SKM-1 (cell line): ENCODE data around the gene CBLC.
A peak's percentile ranks its signal among the peaks of the same experiment; 100 is the strongest.

Experiments
- DNase-seq: peaks from one replicate; lab custom pipeline; 2025; ENCODE audit not compliant: unreplicated experiment; lab: John Stamatoyannopoulos, UW

Gene CBLC, protein sequence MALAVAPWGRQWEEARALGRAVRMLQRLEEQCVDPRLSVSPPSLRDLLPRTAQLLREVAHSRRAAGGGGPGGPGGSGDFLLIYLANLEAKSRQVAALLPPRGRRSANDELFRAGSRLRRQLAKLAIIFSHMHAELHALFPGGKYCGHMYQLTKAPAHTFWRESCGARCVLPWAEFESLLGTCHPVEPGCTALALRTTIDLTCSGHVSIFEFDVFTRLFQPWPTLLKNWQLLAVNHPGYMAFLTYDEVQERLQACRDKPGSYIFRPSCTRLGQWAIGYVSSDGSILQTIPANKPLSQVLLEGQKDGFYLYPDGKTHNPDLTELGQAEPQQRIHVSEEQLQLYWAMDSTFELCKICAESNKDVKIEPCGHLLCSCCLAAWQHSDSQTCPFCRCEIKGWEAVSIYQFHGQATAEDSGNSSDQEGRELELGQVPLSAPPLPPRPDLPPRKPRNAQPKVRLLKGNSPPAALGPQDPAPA

DNA sequence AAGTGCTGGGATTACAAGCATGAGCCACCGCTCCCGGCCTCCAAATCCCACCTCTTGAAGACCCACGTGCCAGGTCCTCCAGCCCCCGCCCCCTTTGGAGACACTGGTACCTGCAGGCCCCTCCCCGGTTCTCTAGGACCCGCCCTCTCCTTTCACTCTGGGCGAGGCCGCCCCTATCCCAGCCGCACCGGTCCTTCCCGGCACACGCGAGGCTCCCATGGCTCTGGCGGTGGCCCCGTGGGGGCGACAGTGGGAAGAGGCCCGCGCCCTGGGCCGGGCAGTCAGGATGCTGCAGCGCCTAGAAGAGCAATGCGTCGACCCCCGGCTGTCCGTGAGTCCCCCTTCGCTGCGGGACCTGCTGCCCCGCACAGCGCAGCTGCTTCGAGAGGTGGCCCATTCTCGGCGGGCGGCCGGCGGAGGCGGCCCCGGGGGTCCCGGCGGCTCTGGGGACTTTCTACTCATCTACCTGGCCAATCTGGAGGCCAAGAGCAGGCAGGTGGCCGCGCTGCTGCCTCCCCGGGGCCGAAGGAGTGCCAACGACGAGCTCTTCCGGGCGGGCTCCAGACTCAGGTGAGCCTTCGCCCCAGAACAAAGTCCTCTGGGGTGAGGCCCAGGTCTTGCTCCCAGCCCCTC, at the start of gene CBLC:
TSS of gene CBLC (plus strand) at position 176 of the 633 bp plus-strand sequence. CDS start at position 218, 42 bp downstream.
- DNase-seq = no peak

DNA sequence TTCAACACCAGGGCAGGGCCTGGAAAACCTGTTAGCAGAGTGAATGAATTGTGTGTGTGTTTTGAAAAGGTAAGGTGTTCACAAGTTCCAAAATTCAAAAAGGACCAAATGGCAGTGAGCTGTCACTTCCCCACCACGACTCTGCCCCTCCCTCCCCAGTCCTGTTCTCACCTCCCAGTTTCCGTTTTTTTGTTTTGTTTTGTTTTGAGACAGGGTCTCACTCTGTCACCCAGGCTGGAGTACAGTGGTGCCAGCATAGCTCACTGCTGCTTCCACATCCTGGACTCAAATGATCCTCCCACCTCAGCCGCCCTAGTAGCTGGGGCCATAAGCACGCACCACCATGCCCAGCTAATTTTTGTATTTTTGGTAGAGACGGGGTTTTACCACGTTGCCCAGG, 49.5 kb upstream of the CBLC start:
- no peak for DNase-seq

DNA sequence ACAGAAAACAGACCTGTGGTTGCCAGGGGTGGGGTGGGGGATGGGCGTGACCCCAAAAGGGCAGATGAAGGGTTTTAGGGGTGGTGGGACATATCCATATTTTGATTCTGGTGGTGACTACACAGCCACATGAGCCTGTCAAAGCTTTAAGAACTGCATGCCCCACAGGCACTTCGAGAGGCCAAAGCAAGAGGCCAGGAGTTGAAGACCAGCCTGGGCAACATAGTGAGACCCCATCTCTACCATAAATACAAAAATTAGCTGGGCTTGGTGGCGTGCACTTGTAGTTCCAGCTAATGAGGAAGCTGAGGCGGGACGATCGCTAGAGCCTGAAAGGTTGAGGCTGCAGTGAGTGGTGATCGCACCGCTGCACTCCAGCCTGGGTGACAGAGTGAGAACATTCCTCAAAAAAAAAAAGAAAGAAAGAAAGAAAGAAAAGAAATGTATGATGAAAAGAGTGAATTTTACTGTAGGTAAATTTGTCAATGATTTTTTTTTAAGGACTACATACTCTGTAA, 48.1 kb upstream of the CBLC start:
- no peak for DNase-seq

DNA sequence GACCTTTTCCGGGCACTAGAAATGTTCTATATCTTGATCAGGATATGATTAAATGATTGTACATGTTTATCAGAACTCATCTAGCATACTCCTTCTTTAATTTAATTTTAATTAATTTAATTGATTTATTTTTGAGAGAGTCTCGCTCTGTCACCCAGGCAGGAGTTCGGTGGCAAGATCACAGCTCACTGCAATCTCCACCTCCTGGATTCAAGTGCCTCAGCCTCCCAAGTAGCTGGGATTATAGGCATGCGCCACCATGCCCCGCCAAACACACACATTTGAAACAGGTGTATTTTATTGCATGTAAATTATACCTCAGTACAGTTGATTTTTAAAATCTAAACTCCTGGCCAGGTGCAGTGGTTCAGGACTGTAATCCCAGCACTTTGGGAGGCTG, 46.6 kb upstream of the CBLC start:
- no peak for DNase-seq

DNA sequence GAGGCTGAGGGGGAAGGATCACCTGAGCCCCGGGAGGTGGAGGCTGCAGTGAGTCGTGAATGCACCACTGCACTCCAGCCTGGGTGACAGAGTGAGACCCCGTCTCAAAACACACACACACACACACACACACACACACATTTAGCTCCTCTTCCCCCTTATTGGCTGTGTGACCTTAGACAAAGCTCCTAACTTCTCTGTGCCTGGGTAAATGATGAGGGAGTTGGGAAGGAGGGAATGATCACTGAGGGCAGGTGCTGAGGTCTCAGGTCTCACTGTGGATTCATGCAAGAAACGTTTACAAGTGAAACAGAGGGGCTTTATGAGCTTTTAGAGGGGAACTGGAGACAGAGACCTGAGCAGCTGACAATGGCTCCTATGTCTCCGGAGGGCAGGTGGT, 46.1 kb upstream of the CBLC start:
- no peak for DNase-seq

DNA sequence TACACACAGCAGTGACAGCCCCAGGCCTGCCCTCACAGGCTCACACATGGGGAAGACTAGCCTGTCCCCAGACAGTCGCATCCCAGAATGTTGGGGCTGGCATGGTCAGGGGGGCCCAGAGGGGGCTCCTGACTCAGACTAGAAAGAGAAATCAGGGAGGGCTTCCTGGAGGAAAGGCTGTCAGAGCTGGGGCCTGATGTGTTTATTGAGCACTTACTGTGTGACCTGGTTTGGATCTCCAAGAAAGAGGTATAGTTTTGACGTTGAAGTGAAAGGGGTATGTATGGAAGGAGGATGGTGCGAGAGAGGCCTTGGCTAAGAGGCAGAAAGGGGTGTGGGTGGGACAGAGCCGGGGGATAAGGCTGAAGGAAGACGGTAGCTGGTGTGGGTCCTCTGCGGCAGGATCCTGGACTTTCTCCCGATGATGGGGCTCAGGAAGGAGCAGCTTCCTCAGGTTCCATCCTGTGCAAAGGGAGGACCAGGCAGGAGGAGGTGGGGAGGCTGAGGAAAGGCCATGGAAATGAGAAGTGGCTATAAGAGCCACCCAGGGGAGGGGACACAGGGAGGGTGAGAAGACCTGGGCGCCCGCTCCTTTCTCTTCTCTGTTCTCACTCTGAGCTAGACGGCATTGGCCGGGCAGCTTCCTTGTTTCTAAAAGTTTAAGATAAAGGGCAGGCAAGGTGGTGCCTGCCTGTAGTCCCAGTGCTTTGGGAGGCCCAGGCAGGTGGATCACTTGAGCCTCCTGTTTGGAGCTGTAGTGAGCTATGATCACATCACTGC, 45.3 kb upstream of the CBLC start:
- no peak for DNase-seq

DNA sequence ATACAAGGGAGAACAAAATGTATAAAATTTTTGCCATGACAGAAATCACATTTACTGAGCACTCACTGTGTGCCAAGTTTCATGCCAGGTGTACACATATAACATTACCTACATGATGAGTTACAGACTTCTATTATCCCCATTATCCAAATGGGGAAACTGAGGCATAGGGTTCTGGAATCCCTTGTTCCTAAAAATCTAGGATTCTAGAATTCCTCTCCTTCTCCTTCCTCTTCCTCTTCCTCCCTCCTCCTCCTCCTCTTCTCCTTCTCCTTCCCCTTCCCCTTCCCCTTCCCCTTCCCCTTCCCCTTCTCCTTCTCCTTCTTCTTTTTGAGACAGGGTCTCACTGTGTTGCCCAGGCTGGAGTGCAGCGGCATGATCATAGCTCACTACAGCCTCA, 43.3 kb upstream of the CBLC start:
- no peak for DNase-seq

DNA sequence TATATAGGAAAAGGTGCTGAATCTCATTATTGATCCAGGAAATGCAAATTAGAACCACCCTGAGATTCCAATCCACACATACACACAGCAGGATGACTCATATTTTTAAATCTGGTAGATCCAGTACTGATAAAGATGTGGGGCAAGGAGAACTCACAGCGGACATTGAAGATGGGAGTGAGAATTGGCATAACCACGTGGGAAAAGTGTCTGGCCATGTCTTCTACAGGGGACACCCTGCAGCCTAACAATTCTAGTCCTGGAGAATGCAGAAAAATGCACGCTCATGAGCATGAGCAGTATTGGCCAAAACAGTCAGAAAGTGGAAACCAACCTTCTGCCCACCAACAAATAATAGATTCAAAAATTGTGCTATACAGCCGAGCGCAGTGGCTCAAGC, 42.7 kb upstream of the CBLC start:
- no peak for DNase-seq

DNA sequence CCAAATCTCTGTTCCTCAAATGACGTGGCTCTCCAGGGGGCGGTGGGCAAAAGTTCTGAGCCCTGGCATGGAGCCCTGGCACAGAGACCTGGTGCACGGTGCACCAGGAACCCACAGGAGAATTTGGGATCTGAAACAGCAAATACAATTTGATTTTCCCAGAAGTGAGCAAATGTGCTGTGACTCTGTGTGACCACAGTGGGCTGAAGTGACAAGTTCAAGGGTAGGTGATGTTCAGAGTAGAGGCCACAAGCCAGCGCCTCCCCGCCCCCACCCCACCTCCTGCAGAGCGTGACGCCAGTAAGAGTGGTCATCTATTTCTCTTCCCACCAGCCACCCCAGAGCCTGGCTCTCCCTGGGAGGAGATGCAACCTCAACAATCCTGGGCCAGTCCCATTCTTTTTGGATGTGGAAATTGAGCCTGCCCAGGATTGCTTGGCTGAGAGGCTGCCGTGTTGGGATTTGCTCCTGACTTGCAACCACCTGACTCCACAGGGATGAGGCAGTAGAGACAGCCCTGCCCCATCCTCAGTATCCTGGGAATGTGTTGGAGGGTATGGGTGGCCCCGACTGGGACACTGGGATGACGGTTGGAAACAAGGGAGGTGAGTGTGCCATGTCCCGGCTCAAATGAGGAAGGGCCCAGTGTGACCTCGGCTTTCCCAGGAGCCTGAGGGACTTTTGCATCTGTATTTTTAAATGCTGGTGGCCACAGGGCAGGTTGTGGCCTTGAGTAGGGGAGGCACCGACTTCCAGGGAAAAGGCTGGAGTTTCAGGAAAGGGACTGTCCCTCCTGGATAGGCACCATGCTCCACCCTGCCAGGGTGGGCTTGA, 40.2 kb upstream of the CBLC start:
- no peak for DNase-seq

DNA sequence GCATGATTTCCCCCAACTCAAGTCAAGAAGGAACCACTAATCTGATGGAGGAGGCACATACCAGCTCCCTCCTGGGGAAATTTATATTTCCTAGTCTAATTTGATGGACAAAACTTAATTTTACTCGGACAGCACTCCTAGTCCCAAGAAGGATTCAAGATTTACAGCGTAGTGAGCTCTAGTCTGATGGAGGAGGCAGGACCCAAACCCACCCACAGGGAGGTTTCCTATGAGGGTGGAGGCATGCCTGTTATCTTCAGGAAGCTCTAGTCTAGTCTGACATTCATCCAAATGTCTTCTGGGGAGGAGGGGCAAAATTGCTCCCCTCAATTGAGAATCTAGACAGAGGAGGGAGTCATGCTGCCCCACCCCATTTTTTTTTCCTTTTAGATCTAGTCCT, 39.6 kb upstream of the CBLC start:
- DNase-seq = no peak

DNA sequence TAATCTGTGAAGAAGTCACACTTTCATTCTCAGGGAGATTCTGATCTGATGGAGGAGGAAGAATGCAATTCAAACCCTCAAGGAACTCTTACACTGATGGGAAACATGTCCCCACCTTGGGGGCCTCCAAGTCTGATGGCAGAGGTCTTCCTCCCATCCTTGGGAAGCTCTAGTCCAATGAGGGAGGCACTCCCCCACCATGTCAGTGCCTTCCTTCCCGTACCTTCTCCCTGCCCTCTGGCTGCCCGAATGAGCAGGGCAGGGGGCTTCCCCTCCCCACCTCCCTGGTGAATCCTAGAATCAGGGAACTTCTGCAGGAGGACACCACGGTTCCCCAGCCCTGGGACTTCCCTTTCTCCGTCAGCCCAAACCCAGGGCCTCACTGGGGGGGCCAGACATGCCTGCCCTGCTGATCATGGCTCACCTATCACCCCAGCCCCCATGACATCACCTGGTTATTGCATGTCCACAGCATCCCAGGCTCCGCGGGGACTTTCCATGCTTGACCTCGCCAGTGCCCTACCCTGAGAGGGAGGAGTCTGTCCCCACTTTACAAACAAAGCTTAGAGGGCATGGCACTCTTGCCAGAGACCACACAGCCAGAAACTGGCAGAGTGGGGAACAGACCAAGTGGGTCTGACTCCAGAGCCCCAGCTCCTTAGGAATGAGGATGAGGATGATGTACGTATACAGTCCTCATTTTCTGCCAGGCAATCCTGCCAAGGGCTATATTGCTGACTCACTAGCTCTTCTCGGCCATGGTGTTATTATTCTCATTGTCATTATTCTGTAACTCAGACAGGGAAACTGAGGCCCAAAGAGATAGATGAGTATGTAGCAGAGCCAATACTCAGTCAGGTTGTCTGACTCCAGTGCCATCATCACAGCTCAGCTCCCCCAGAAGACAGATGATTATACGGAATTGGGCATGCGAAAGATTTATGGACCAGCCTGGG, 38.8 kb upstream of the CBLC start:
- DNase-seq = no peak

DNA sequence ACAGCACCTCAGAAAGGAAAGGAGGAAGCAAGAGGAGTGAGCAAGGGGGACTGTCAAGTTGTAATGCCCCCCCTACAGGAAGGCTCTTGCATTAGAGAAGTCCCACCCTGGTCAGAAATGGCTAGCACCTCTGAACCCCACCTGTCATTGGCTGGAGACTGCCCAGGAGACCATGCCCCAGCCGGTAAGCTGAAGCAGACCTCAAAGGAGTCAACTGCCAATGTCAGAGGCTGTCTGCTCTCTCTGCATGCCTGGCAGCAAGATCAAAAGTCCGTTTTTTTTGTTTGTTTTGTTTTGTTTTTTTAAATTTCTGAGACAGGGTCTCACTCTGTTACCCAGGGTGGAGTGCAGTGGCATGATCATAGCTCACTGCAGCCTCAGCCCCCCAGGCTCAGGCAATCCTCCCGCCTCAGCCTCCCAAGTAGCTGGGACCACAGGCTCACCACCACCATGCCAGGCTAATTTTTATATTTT, 37.3 kb upstream of the CBLC start:
- DNase-seq = no peak

DNA sequence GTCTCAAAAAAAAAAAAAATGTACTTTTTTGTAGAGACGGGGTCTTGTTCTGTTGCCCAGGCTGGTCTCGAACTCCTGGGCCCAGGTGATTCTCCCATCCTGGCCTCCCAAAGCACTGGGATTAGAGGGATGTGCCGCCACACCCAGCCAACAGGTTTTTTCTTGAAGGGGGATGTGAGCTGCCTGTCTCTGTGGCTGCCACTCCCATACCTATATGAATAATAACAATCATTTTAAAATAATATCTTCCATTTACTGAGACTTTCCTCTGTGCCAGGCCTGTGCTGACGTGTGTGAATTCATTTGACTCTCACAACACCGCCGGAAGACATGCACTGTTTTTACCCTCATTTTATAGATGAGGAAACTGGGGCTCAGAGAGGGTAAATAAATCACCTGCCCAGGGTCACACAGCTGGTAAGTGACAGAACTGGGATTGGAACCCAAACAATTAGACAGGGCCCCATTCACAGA, 36.4 kb upstream of the CBLC start:
- DNase-seq = no peak

DNA sequence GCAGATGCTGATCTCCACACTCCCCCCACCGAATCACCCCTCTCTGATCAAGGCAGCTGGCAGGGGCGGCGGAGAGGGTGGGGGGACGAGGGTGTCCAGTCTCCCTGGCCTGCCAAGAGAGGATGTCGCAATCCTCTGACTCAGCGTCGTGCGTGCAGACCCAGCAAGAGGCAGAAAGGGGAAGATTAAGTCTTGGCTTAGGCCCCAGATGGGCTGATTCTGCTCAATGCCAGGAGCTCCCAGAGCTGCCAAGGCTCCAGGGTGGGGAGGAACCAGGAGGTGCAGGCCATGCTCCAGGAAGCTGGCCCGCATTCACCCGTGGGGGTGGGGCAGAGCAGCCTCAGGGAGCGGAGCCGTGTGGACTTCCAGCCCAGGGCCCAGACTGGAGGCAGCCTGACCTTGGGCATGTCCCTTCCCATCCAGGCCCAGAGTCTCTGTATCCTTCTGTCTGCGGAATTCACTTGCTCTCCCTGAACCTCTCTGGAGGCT, 35.8 kb upstream of the CBLC start:
- DNase-seq = peak; percentile 58

DNA sequence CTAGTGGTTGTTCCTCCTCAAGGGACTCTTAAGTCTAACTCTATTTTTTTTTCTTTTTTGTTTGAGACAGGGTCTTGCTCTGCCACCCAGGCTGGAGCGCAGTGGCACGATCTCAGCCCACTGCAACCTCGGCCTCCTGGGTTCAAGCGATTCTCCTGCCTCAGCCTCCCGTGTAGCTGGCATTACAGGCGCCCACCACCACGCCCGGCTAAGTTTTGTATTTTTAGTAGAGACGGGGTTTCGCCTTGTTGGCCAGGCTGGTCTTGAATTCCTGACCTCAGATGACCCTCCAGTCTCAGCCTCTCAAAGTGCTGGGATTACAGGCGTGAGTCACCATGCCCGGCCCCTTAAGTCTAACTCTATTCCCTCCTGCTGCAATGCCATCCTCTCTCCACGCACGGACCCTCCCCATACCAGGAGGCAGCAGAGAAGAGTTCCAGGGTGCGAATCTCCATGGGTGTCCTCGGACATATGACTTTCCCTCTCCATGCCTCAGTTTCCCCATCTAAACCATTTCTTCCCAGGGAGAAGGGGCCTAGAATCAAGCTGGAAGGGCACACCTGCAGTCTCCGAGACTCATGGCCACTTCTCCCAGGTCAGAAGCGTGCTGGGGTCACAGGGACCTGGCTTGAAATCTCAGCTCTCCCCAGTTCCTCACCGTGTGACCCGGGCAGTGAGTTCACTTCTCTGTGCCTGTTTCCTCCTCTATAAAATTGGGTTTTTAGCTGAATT, 35.2 kb upstream of the CBLC start:
- no peak for DNase-seq

DNA sequence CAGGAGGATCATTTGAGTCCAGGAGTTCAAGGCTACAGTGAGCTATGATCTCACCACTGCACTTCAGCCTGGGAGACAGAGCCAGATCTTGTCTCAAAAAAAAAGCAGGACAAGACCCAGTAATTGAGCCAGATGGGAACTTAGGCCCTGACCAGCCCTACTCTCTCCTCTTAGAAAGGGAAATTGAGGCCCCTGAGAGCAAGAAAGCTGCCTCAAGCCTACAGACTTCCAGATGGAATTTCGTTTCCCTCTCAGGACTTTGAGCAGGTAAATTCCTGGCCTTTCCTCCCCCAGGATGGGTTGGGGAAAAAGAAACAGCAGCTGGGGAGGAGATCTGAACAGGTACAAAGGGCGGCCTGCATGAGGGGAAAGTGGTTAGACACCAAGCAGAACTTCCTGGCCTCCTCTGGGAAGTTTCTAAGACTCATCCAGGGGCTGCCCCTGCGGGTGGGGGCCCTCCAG, 32.8 kb upstream of the CBLC start:
- DNase-seq = no peak

DNA sequence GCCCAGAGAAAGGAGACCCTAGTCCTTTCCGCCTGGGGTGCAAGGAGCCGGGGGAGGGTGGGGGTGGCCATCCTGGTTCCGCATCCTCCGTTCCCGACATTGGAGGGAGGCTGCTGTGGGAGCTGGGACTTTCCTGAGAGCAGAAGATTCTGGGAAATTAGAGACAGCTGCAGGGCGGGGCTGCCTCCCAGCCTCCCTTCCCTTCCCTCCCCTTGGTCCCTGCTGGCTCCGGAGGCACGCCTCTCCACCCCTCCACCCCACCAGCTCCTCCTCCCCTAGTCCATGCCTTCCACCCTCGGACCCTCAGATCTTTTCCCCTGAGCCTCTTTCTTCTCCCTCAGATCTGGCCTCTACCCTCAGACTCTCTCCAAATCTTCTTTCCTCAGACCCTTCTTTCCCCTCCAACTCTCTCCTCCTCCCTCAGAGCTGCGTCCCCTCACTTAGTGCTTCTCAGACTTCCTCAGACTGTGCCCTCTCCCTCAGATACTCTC, 32.3 kb upstream of the CBLC start:
- no peak for DNase-seq
